Calu3 (cell line): ENCODE data around the gene MBP. TPM values are rescaled to one million over a fixed set of nuclear protein-coding genes. Genes with fewer than 3 reads are reported as not detected.

Source experiments
- BruUV-seq: library from RNA; stranded (reverse); fragments of 400-500 nt; replicated peaks from 2 replicates; lab custom pipeline; 2021; lab: Mats Ljungman, UMichigan
- CTCF ChIA-PET: fragments of 300-600 bp; sonication (Branson Sonifier 250); formaldehyde crosslinking; loops from one replicate; lab custom pipeline; 2022; ENCODE audit warnings: antibody characterized with exemption; lab: Charles Lee
- DNase-seq: peaks from one replicate; pipeline ENCODE4 v3.0.0; 2022
- H3K27ac Mint-ChIP-seq: one replicate; pipeline ENCODE4 v1.8.0; 2022; ENCODE audit warnings: mixed read lengths; ENCODE audit not compliant: unreplicated experiment
- H3K27me3 Mint-ChIP-seq: one replicate; pipeline ENCODE4 v1.8.0; 2022; ENCODE audit warnings: mixed read lengths; ENCODE audit not compliant: unreplicated experiment
- H3K36me3 Mint-ChIP-seq: one replicate; pipeline ENCODE4 v1.8.0; 2022; ENCODE audit warnings: mild to moderate bottlenecking, moderate library complexity, mixed read lengths; ENCODE audit not compliant: insufficient read depth, unreplicated experiment
- H3K4me1 Mint-ChIP-seq: one replicate; pipeline ENCODE4 v1.8.0; 2022; ENCODE audit warnings: mild to moderate bottlenecking, low read depth, mixed read lengths; ENCODE audit not compliant: unreplicated experiment
- H3K4me3 Mint-ChIP-seq: one replicate; pipeline ENCODE4 v1.8.0; 2022; ENCODE audit warnings: mild to moderate bottlenecking, low read depth, moderate library complexity, mixed read lengths; ENCODE audit not compliant: unreplicated experiment
- H3K9me3 Mint-ChIP-seq: one replicate; pipeline ENCODE4 v1.8.0; 2022; ENCODE audit warnings: low read depth, mixed read lengths; ENCODE audit not compliant: unreplicated experiment
- CTCF ChIP-seq: fragments of 200-600 bp; IDR thresholded peaks from one replicate; pipeline ENCODE4 v1.8.0; 2022; ENCODE audit warnings: antibody characterized with exemption; ENCODE audit not compliant: unreplicated experiment
- intact Hi-C: fragments of 100-400 bp; cut with micrococcal nuclease; formaldehyde crosslinking; loops from one replicate; pipeline ENCODE4 v1.10.0; 2022; ENCODE audit not compliant: unreplicated experiment
- total RNA-seq: library from RNA; stranded (reverse); gene quantifications from 2 replicates; pipeline ENCODE4 v1.2.3, GENCODE V29; 2022

MBP gene
- total RNA-seq, 1 experiment from 2014 or later: 221 TPM

DNA sequence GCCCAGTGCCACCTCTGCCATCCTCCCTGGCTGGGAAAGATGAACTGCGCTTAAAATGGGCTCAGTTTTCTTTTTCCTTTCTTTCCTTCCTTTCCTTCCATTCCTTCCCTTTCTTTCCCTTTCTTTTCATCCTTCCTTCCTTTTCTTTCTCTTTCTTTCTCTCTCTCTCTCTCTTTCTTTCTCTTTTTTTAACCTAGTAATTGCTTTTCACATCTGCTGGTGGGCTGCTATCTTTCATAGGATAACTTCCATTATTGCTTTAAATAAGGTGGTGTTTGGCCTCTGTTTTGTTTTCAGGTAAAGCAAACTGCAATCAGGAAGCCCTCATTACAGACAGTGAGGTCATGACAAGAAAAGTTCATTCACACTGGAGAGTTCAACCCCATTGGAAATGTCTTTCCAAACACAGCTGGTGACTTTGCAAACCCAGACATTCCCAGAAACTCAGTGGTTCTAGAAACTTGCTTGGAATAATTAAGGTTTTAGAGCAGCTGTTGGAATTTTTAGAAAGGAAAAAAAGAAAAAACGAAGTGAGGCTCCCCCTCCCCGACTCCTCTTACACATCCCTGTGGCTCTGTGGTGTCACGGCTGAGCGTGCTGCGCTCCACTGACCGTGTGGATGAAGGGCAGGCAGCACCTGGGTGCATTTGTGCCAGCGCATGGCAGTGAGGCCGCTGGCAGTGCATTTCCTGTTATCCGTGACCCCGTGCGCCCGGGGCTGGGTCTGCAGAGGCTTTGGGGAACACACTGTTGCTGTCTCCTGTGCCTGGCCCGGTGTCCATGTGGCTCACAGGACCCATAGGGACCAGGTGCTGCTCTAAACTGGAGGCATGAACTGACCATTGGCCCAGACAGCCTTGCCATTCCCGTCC, 76.9 kb downstream of the MBP start:
- Mint-ChIP-seq H3K4me1 (peaks cover 63% of the 10 kb centered on the region), H3K9me3 (peaks cover 3% of the 10 kb centered on the region), H3K27ac (peak overlapping the region; percentile 77), H3K27me3 (no peaks in the 10 kb centered on the region), H3K4me3 (peak overlapping the region; percentile 58), H3K36me3 (peaks cover 67% of the 10 kb centered on the region)
- CTCF ChIA-PET: interaction anchor here (0.7 to 3.2 kb wide), 31 partner anchors 8 to 163 kb away, joined by 3 to 28 read pairs (median 4); partner anchors contain the start of gene MBP
- DNase-seq: no peak
- intact Hi-C loops: loop anchor here (1.0 to 5.0 kb wide), 5 partner anchors 45 to 253 kb away; no protein-coding TSS in a partner anchor
- TF ChIP-seq CTCF: no peak
- TSS peak; percentile 71 for BruUV-seq

GRCh38 chr18:77054606-77055428, 77.8 kb downstream of the MBP start:
- intact Hi-C loops: loop anchor here (1.0 to 5.0 kb wide), 7 partner anchors 10 to 252 kb away; no protein-coding TSS in a partner anchor
- H3K4me1 Mint-ChIP-seq: peaks cover 61% of the 10 kb centered on the region
- H3K4me3 Mint-ChIP-seq: peak overlapping the region; percentile 58
- no peaks in the 10 kb centered on the region for H3K27me3 Mint-ChIP-seq
- BruUV-seq: no TSS peak
- peaks cover 64% of the 10 kb centered on the region for H3K36me3 Mint-ChIP-seq
- peak; percentile 83 for TF ChIP-seq CTCF
- DNase-seq: peak; percentile 96
- peak overlapping the region; percentile 77 for H3K27ac Mint-ChIP-seq
- H3K9me3 Mint-ChIP-seq: peaks cover 3% of the 10 kb centered on the region
- CTCF ChIA-PET: interaction anchor here (0.7 to 3.2 kb wide), 37 partner anchors 9 to 267 kb away, joined by 3 to 28 read pairs (median 4); partner anchors contain the start of gene MBP

DNA sequence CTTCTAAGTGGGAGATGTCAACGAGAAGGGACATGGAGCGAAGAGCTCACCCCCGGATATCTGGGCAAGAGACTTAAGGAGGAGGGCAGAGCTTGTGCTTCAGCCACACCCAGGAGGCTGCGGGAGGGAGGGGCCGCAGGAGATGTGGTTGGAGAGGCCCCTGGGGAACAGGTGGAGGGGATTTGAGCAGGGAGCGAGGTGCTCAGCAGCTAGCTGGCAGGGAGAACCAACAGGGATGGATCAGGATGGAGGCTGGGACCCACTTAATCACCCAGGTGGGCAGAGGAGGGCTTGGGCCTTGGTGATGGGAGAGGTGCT, 78.3 kb downstream of the MBP start:
- H3K4me3 Mint-ChIP-seq: peak overlapping the region; percentile 58
- peak overlapping the region; percentile 77 for H3K27ac Mint-ChIP-seq
- CTCF ChIA-PET: interaction anchor here (0.7 to 3.2 kb wide), 30 partner anchors 8 to 268 kb away, joined by 3 to 28 read pairs (median 4); partner anchors contain the start of gene MBP
- intact Hi-C loops: loop anchor here (1.0 to 2.0 kb wide), 5 partner anchors 11 to 251 kb away; no protein-coding TSS in a partner anchor
- H3K9me3 Mint-ChIP-seq: no peaks in the 10 kb centered on the region
- H3K27me3 Mint-ChIP-seq: no peaks in the 10 kb centered on the region
- TSS peak; percentile 35 for BruUV-seq
- DNase-seq: peak; percentile 45
- H3K36me3 Mint-ChIP-seq: peaks cover 59% of the 10 kb centered on the region
- TF ChIP-seq CTCF: no peak
- peaks cover 55% of the 10 kb centered on the region for H3K4me1 Mint-ChIP-seq
